Activated T-cell treated with anti-CD3 and anti-CD28 coated beads, Interleukin-2, amount 50 U/mL, for 72 hours (primary cell): ENCODE results near the gene LAMA5. TPM values are rescaled to one million over a fixed set of nuclear protein-coding genes. Genes with fewer than 3 reads are reported as not detected.

Experiments
- ATAC-seq, 2 donors: fragments of 150-1000 bp; cut with Tn5 transposase; replicated peaks in 1 of 2; 2 replicates each; pipeline ENCODE4 v1.10.0; 2021; ENCODE audit warnings: moderate library complexity in 2 of 2, mild to moderate bottlenecking in 1 of 2
- DNase-seq, 2 donors: peaks; one replicate each; pipeline ENCODE4 v3.0.0; 2021 to 2022; ENCODE audit warnings: mixed read lengths in 1 of 2
- H3K27ac Mint-ChIP-seq: one replicate; pipeline ENCODE4 v1.8.0; 2022; ENCODE audit warnings: mild to moderate bottlenecking, moderate library complexity, mixed read lengths
- H3K27me3 Mint-ChIP-seq: one replicate; pipeline ENCODE4 v1.8.0; 2022; ENCODE audit warnings: low read depth, mixed read lengths
- H3K36me3 Mint-ChIP-seq, 2 donors: one replicate each; pipeline ENCODE4 v1.8.0; 2022; ENCODE audit warnings: mixed read lengths in 2 of 2, mild to moderate bottlenecking in 1 of 2; ENCODE audit not compliant: insufficient read depth in 2 of 2
- H3K4me1 Mint-ChIP-seq: one replicate; pipeline ENCODE4 v1.8.0; 2022; ENCODE audit warnings: low read depth, mixed read lengths
- H3K4me3 Mint-ChIP-seq, 2 donors: one replicate each; pipeline ENCODE4 v1.8.0; 2022; ENCODE audit warnings: mild to moderate bottlenecking in 2 of 2, mixed read lengths in 2 of 2, moderate library complexity in 2 of 2
- H3K9me3 Mint-ChIP-seq, 2 donors: one replicate each; pipeline ENCODE4 v1.8.0; 2022; ENCODE audit warnings: mixed read lengths in 2 of 2
- total RNA-seq, 2 donors: library from RNA; stranded (reverse); gene quantifications; one replicate each; pipeline ENCODE4 v1.2.3, GENCODE V29; 2022

Gene LAMA5, protein sequence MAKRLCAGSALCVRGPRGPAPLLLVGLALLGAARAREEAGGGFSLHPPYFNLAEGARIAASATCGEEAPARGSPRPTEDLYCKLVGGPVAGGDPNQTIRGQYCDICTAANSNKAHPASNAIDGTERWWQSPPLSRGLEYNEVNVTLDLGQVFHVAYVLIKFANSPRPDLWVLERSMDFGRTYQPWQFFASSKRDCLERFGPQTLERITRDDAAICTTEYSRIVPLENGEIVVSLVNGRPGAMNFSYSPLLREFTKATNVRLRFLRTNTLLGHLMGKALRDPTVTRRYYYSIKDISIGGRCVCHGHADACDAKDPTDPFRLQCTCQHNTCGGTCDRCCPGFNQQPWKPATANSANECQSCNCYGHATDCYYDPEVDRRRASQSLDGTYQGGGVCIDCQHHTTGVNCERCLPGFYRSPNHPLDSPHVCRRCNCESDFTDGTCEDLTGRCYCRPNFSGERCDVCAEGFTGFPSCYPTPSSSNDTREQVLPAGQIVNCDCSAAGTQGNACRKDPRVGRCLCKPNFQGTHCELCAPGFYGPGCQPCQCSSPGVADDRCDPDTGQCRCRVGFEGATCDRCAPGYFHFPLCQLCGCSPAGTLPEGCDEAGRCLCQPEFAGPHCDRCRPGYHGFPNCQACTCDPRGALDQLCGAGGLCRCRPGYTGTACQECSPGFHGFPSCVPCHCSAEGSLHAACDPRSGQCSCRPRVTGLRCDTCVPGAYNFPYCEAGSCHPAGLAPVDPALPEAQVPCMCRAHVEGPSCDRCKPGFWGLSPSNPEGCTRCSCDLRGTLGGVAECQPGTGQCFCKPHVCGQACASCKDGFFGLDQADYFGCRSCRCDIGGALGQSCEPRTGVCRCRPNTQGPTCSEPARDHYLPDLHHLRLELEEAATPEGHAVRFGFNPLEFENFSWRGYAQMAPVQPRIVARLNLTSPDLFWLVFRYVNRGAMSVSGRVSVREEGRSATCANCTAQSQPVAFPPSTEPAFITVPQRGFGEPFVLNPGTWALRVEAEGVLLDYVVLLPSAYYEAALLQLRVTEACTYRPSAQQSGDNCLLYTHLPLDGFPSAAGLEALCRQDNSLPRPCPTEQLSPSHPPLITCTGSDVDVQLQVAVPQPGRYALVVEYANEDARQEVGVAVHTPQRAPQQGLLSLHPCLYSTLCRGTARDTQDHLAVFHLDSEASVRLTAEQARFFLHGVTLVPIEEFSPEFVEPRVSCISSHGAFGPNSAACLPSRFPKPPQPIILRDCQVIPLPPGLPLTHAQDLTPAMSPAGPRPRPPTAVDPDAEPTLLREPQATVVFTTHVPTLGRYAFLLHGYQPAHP (N-terminal part only)
- total RNA-seq, result under 1 TPM; 0.86 to 0.99 TPM

DNA sequence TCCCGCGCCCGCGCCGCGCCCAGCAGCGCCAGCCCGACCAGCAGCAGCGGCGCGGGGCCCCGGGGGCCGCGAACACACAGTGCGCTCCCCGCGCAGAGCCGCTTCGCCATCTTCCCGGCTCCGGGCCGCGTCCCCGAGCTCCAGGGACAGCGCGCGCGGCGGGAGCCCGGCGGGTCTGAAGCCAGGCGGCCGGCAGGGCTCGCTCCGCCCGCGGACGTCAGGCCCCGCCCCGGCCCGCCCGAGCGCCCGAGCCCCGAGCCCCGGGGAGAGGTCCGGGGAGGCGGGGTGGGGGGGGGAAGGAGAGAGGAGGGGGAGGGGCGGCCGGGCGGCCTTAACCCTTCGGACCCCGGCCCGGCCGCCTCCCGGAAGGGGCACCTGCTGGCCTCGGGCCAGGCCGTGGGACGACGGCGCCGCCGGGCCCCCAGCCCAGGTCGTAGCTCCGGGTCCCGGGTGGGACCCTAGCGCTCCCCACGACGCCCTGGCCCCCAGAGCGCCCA is at the start of gene LAMA5:
TSS of gene LAMA5 (minus strand) at position 177 of the 497 bp plus-strand sequence. CDS start at position 110, 67 bp downstream.
- H3K4me1 Mint-ChIP-seq, result peaks cover 9% of the 10 kb centered on the region
- DNase-seq (peak in 1 of 2 donors; percentile 27), ATAC-seq (peak; percentile 32 to 52)
- H3K27ac Mint-ChIP-seq, result no peak within 1 kb of the TSS
- H3K4me3 Mint-ChIP-seq, result peak within 1 kb of the TSS; percentile 73 to 75
- peaks cover 15% of the 10 kb centered on the region for H3K27me3 Mint-ChIP-seq
- H3K36me3 Mint-ChIP-seq, result no peaks in the 10 kb centered on the region
- H3K9me3 Mint-ChIP-seq, result no peaks in the 10 kb centered on the region

DNA sequence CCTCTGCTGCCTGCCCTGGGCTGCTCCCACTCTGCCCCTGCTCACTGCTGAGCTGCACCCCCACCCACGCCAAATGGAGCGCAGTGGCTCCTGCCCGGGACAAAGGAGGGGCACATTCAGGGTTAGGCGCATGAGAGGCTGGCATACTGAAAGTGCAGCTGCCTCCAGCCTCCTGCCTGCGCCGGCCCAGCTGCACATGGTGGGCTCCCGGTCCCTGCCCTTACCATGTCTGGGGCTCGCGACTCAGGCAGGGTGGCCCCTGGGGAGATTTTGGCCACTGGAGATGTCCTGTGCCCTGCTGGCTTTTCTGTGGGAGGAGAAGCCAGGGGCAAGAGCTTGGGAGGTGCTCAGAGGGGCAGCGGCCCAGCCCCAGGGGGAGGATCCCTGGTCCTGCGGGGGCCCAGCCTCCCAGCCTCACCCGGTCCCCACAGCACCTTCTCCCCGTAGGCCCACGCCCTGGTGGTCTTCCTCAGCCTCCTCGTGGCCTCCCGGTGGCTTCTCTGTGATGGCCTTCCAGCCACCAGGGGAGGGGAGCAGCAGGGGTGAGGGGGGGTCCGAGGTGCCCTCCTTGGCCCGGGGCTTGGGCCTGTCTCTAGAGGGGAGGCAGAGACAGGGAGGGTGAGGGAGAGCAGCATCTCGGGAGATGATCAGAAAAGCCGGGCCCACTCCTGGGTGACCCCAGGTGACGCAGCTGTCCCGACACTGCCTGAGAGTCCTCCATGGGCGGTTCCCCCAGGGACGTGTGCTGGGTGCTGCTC is 48.4 kb upstream of the LAMA5 start:
- Mint-ChIP-seq H3K36me3 (no peaks in the 10 kb centered on the region), H3K27ac (no peak overlapping the region), H3K9me3 (no peaks in the 10 kb centered on the region), H3K4me3 (no peak overlapping the region), H3K4me1 (no peaks in the 10 kb centered on the region), H3K27me3 (no peaks in the 10 kb centered on the region)
- ATAC-seq (no peak), DNase-seq (no peak)

DNA sequence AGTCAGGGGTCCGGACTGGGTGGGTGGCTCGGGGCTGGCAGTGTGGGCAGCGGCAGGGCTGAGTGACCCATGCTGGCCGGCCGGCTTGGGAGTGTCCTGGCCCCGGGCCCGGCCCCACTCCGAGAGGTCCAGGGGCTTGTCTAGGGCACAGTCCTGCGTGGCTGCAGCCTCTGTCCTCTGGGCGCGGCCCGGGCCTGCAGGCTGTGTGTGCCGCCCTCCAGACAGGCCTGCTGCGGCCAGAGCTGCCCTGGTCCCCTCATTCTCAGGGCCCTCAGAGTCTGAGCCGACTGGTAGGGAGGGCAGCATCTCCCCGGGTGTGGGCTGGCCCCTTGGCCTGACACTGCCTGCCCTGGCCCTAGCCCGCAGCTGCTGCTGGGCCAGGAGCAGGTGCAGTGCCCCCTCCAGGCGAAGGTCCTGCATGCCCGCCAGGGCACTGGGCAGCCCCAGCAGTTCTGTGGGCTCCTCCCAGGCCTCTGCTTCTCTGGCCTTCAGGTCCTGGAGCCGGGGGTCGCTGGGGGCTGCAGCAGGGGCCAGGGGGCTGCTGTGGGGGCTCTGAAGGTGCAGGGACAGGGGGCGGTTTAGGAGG is 46.9 kb upstream of the LAMA5 start:
- Mint-ChIP-seq H3K36me3 (no peaks in the 10 kb centered on the region), H3K9me3 (no peaks in the 10 kb centered on the region), H3K27me3 (peaks cover 7% of the 10 kb centered on the region), H3K4me3 (no peak overlapping the region), H3K27ac (no peak overlapping the region), H3K4me1 (peaks cover 11% of the 10 kb centered on the region)
- DNase-seq (no peak), ATAC-seq (no peak)

DNA sequence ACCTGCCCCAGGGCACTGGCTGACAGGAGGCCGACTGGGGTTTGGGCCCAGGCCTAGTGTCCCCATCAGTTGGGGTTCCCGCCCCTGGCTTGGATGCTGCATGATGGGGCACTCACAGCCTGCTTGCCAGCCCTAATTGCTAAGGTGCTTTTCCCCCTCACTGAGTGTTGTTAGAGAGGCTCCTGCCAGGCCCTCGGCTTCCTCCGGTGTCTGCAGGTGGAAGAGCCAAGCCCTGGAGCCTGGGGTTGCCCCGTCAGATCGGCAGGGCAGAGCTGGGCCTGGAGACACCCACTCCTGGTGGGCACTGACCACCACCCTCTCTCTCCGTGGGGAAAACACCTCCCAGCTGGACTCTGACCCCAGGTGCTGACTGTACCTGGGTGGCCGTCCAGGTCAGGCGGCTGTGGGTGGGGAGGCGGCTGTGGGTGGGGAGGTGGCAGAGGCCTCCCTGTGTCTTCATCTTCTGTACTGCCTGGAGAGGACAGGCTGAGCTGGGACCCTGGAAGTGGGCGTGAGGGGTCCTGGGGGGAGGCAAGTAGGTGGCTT is 46.0 kb upstream of the LAMA5 start:
- Mint-ChIP-seq H3K4me1 (peaks cover 11% of the 10 kb centered on the region), H3K27me3 (peaks cover 7% of the 10 kb centered on the region), H3K27ac (no peak overlapping the region), H3K36me3 (no peaks in the 10 kb centered on the region), H3K4me3 (no peak overlapping the region), H3K9me3 (no peaks in the 10 kb centered on the region)
- ATAC-seq, result no peak
- no peak for DNase-seq

DNA sequence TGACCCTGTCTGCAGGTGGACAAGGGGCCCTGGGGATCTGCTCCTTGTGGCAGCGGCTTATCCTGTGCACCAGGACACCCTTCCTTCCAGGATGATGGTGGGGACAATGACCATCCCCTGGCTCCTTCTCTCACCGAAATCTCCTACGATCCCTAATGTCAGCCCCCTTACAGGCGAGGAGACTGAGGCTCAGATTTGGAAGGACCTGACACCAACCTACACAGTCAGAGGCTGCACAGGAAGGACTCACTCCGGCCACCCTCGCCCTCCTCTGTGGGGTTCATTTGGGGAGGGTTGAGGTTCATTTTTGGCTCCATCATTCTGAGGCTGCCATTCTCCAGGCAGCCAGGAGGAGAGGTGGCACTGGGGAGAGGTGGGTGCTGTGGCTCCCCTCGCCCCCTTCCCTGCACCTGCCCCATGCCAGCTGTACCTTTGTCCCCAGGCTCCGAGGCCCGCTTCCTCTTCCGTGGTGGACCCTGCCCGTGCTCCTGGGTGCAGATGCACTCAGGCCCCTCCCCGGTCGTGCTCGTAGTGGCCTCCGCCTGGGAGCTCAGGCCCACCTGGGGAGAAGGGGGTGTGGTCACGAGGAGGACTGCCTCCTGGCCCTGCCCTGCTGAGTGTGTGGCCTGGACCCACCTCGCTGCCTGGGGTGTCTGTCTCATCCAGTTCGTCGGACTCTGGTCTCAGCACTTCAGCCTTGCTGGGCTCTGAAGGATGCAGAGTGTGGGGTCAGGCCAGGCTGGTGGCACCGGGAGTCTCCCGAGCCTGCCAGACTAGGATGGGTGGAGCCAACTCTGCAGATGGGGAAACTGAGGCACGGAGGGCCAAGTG is 45.3 kb upstream of the LAMA5 start:
- Mint-ChIP-seq H3K36me3 (no peaks in the 10 kb centered on the region), H3K4me1 (peaks cover 11% of the 10 kb centered on the region), H3K27me3 (peaks cover 7% of the 10 kb centered on the region), H3K9me3 (no peaks in the 10 kb centered on the region), H3K27ac (no peak overlapping the region), H3K4me3 (no peak overlapping the region)
- no peak for DNase-seq
- no peak for ATAC-seq

DNA sequence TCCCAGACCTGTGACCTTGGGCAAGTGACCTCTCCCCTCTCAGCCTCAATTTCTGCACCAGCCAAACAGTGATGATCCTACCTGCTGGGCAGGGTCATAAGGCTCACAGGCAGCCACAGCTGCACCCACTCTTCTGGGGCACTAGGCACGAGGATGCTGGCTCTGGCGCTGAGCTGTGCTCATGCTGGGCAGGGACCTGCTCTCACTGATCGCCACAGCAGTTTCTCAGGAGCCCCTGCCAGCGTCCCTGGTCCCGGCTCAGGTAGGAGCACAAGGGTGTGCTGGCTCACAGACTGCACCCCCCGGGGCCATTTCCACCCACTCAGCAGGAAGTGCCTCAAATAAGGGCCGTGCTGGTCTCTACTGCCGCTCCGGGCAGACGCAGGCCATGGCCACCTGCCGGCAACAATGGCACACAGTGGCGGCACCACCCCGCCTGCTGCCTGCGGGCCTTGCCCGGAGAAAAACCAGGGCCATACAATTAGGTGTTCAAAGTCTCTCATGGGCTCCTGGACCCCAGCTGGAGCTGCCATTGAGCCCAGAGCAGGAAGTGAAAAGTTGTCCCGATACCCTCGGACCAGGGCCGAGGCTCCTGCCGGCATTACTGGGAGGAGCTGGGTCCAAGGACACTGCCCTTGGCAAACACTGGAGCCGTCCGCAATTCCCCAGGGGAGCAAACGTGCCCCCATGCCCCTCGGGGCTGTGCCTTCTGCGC is 44.5 kb upstream of the LAMA5 start:
- H3K27me3 Mint-ChIP-seq, result peaks cover 7% of the 10 kb centered on the region
- ATAC-seq (no peak), DNase-seq (no peak)
- H3K4me3 Mint-ChIP-seq, result no peak overlapping the region
- no peak overlapping the region for H3K27ac Mint-ChIP-seq
- H3K36me3 Mint-ChIP-seq, result no peaks in the 10 kb centered on the region
- no peaks in the 10 kb centered on the region for H3K9me3 Mint-ChIP-seq
- peaks cover 11% of the 10 kb centered on the region for H3K4me1 Mint-ChIP-seq

DNA sequence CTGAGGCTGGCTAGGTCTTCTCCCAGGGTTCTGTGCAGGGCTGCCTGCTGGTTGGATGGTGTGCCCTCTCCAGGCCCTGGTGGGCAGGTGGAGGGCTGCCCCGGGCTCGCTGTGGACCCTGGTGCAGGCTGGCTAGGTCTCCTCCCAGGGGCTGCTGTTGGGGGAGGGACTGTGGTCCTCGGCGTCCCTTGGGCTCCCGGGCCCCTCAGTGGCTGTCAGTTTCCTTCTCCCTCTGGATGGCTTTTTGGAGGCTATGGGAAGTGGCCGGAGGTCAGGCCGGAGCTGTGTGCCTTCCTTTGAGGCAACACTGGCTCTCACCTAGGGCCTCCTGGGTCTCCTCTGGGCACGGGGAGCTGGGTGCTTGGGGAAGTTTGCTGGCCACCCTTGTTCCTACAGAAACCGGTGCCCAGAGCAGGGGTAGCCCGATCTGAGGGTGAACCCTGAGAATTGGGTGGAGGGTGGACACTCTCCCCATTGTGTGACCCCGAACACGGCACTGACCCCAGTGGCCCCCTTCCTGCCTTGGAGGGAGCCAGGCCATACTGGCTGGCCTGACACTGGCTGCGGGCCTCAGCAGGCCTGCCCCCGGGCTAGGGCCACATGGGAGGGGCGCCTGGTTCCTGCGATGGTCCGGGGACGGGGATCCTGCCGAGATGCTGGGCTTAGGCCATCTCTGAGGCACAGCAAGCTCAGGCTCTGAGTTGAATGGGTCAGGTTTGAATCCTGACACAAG is 43.8 kb upstream of the LAMA5 start:
- Mint-ChIP-seq H3K27me3 (peaks cover 7% of the 10 kb centered on the region), H3K36me3 (no peaks in the 10 kb centered on the region), H3K4me1 (peaks cover 15% of the 10 kb centered on the region), H3K27ac (no peak overlapping the region), H3K4me3 (no peak overlapping the region), H3K9me3 (no peaks in the 10 kb centered on the region)
- ATAC-seq, result no peak
- DNase-seq, result no peak

DNA sequence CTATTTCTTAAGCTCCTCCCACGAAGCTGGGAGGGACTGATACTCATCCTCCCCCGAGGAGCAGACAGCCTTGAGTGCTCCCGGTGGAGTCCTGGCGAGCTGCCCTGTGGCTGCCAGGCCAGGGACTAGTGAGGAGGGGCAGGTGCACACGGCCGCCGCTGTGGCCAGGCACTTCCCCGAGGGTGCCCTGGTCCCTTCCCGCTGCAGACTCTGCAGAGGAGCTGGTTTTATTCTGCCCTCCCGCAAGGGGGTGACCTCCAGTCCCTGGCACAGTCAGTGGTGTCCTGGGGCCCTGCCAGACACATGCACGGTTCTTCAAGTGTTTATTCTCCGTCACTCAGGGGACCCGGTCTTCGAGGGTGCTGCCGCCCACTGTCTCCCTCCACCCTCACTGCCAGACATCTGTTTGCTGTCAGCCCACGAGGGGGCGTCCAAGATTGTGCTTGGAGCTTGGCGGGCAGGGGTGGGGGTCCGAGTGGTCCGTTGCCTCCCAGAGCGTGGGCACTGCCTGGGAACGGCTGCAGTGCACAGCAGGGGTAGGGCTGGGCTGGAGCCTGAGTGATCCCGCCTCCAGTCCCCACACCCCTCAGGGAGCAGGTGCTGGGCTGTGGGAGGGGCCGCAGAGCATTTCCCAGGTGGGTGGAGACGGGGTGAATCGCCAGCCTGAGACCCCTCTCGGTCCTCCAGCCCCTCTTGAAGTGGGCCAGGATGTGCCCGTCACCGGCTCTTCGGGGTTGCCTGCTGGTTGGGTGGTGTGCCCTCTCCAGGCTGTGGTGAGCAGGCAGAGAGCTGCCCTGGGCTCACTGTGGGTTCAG is 43.0 kb upstream of the LAMA5 start:
- peak overlapping the region in 1 of 2 donors; percentile 39 for H3K4me3 Mint-ChIP-seq

DNA sequence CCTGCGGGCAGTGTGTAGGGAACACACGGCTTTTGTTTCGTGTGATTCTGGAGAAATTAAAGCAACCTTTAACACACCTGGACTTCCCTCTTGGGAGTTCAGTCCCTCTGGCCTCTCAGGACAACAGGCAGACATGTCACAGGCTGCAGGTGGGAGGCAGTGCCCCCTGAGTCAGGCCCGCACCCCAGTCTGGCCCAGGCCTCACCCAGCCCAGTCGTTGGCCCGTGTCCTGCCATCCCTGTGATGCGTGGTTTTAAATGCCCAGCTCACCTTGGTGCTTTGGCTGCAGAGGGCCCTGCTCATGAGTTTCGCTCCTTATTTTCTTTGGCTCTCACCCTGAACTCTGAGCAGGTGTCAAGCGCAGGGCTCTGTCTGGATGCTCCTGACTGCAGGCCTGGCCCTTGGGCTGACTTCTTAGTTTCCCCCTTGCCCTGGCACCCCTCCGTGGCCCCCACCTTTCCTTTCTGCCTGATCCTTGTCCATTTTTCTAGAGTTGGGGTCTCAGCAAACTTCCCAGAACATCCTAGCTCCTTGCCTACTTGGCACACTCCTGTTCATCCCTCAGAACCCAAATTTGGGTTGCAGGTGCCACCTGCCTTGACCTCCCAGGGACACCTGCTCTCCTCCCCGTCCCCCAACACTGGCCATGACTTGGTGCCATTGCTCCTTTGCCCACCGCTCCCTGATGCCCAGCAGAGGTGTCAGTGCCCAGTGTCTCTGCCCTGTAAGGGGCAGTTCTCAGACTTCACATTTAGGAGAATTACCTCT is 42.2 kb upstream of the LAMA5 start:
- Mint-ChIP-seq H3K27ac (no peak overlapping the region), H3K4me1 (peaks cover 22% of the 10 kb centered on the region), H3K4me3 (no peak overlapping the region), H3K27me3 (peaks cover 7% of the 10 kb centered on the region), H3K36me3 (no peaks in the 10 kb centered on the region), H3K9me3 (no peaks in the 10 kb centered on the region)
- DNase-seq (no peak), ATAC-seq (no peak)

More for the DNA sequence above, 43.0 kb upstream of the LAMA5 start:
- Mint-ChIP-seq H3K36me3 (no peaks in the 10 kb centered on the region), H3K4me1 (peaks cover 21% of the 10 kb centered on the region), H3K9me3 (no peaks in the 10 kb centered on the region), H3K27me3 (peaks cover 7% of the 10 kb centered on the region), H3K27ac (no peak overlapping the region)
- DNase-seq, result peak; percentile 52 to 61
- no peak for ATAC-seq
